Tibial artery (tissue), 4 donors: ENCODE results near the gene NECAP2.
A peak's percentile ranks its signal among the peaks of the same experiment; 100 is the strongest.

Experiments used
- DNase-seq, 2 donors: peaks; one replicate each; pipeline ENCODE4 v3.0.0-alpha.2; 2019
- H3K27ac ChIP-seq, 2 donors: fragments of 200-600 bp; sonication (generic) in 1 of 2; 1 replicate in 1 of 2; 2 replicates in 1 of 2; pipeline ENCODE4 v1.5.1; 2018 to 2019; ENCODE audit warnings: mild to moderate bottlenecking in 1 of 2
- H3K27me3 ChIP-seq, 2 donors: fragments of 200-600 bp; sonication (generic) in 1 of 2; one replicate each; pipeline versions ENCODE4 v1.5.1 to v1.6.0; 2016 to 2019
- H3K36me3 ChIP-seq, 3 donors: fragments of 200-600 bp; sonication (generic) in 2 of 3; one replicate each; pipeline ENCODE4 v1.5.1; 2016 to 2019; ENCODE audit warnings: mild to moderate bottlenecking in 2 of 3
- H3K4me1 ChIP-seq, 4 donors: fragments of 200-600 bp; sonication (generic) in 2 of 4; 1 replicate in 3 of 4; 2 replicates in 1 of 4; pipeline ENCODE4 v1.5.1; 2016 to 2019
- H3K4me3 ChIP-seq, 2 donors: fragments of 200-600 bp; sonication (generic) in 1 of 2; 1 replicate in 1 of 2; 2 replicates in 1 of 2; pipeline ENCODE4 v1.5.1; 2018 to 2019; ENCODE audit warnings: mild to moderate bottlenecking in 2 of 2
- H3K9me3 ChIP-seq, 3 donors: fragments of 200-600 bp; sonication (generic) in 1 of 3; one replicate each; pipeline ENCODE4 v1.5.1; 2016 to 2019
- CTCF ChIP-seq, 2 experiments: fragments of 200-600 bp in 1 of 2; fragments of 450-650 bp in 1 of 2; IDR thresholded peaks; one replicate each; pipeline ENCODE4 v1.5.1; 2017 to 2019; ENCODE audit warnings: antibody characterized with exemption in 2 of 2, mild to moderate bottlenecking in 1 of 2, moderate library complexity in 1 of 2
- intact Hi-C: fragments of 100-400 bp; cut with DNase I; formaldehyde crosslinking; loops from one replicate; pipeline ENCODE4 v1.15.0; 2023; ENCODE audit warnings: low total_unique reads

Gene NECAP2

GRCh38 chr1:16396591-16396990 is 43.9 kb upstream of the NECAP2 start:
- Histone ChIP-seq H3K9me3 (no peaks in the 10 kb centered on the region), H3K4me3 (no peak overlapping the region), H3K4me1 (peaks cover 0 to 39% (median 29%) of the 10 kb centered on the region in 4 donors), H3K27me3 (no peaks in the 10 kb centered on the region), H3K27ac (no peak overlapping the region), H3K36me3 (peaks cover 31 to 74% (median 64%) of the 10 kb centered on the region in 3 donors)
- DNase-seq, result peak in 1 of 2 donors; percentile 37
- no peak for TF ChIP-seq CTCF (IDR thresholded peaks at IDR 0.05)
- intact Hi-C loops, result no loop called here

- H3K4me1 ChIP-seq, result peaks cover 0 to 33% (median 24%) of the 10 kb centered on the region in 4 donors
- no peak overlapping the region for H3K4me3 ChIP-seq
- intact Hi-C loops, result no loop called here
- no peak overlapping the region for H3K27ac ChIP-seq
- no peak for TF ChIP-seq CTCF (IDR thresholded peaks at IDR 0.05)
- no peaks in the 10 kb centered on the region for H3K9me3 ChIP-seq
- DNase-seq, result no peak
- H3K36me3 ChIP-seq, result peaks cover 31 to 74% (median 64%) of the 10 kb centered on the region in 3 donors
- no peaks in the 10 kb centered on the region for H3K27me3 ChIP-seq
Observed at GRCh38 chr1:16397120-16397519, 43.4 kb upstream of the NECAP2 start.

GRCh38 chr1:16398371-16398953 is 42.1 kb upstream of the NECAP2 start:
- Histone ChIP-seq H3K27ac (no peak overlapping the region), H3K4me1 (peaks cover 0 to 20% (median 12%) of the 10 kb centered on the region in 4 donors), H3K27me3 (no peaks in the 10 kb centered on the region), H3K36me3 (peaks cover 31 to 71% (median 61%) of the 10 kb centered on the region in 3 donors), H3K9me3 (no peaks in the 10 kb centered on the region), H3K4me3 (no peak overlapping the region)
- no peak for TF ChIP-seq CTCF (IDR thresholded peaks at IDR 0.05)
- intact Hi-C loops, result no loop called here
- DNase-seq, result no peak

- intact Hi-C loops, result no loop called here
- no peak for TF ChIP-seq CTCF (IDR thresholded peaks at IDR 0.05)
- H3K9me3 ChIP-seq, result no peaks in the 10 kb centered on the region
- H3K4me1 ChIP-seq, result no peaks in the 10 kb centered on the region
- H3K36me3 ChIP-seq, result peaks cover 0 to 29% (median 20%) of the 10 kb centered on the region in 3 donors
- H3K4me3 ChIP-seq, result no peak overlapping the region
- no peak for DNase-seq
- no peak overlapping the region for H3K27ac ChIP-seq
- no peaks in the 10 kb centered on the region for H3K27me3 ChIP-seq
Observed at GRCh38 chr1:16402742-16403141, 37.8 kb upstream of the NECAP2 start.

- no peak for DNase-seq
- Histone ChIP-seq H3K36me3 (peaks cover 0 to 2% (median 0%) of the 10 kb centered on the region in 3 donors), H3K4me3 (no peak overlapping the region), H3K27me3 (no peaks in the 10 kb centered on the region), H3K27ac (no peak overlapping the region), H3K9me3 (no peaks in the 10 kb centered on the region), H3K4me1 (no peaks in the 10 kb centered on the region)
- no peak for TF ChIP-seq CTCF (IDR thresholded peaks at IDR 0.05)
- intact Hi-C loops, result no loop called here
Observed at GRCh38 chr1:16405441-16405840, 35.1 kb upstream of the NECAP2 start.

GRCh38 chr1:16406868-16407267 is 33.7 kb upstream of the NECAP2 start:
- Histone ChIP-seq H3K4me3 (no peak overlapping the region), H3K36me3 (no peaks in the 10 kb centered on the region), H3K9me3 (no peaks in the 10 kb centered on the region), H3K27me3 (no peaks in the 10 kb centered on the region), H3K4me1 (no peaks in the 10 kb centered on the region), H3K27ac (no peak overlapping the region)
- no peak for DNase-seq
- intact Hi-C loops, result no loop called here
- no peak for TF ChIP-seq CTCF (IDR thresholded peaks at IDR 0.05)
